PC-9 (cell line): Measurements from ENCODE around the gene RXFP3.

ENCODE experiments used
- CTCF ChIP-seq: fragments of 200-600 bp; sonication (generic); conservative IDR thresholded peaks from 2 replicates; pipeline ENCODE4 v1.6.1; 2017; ENCODE audit warnings: mixed run types, antibody characterized with exemption, mild to moderate bottlenecking, moderate library complexity
- EZH2 ChIP-seq: fragments of 200-600 bp; sonication (generic); IDR thresholded peaks from 2 replicates; pipeline ENCODE4 v1.8.0; 2017; ENCODE audit warnings: antibody characterized with exemption, low read depth

DNA sequence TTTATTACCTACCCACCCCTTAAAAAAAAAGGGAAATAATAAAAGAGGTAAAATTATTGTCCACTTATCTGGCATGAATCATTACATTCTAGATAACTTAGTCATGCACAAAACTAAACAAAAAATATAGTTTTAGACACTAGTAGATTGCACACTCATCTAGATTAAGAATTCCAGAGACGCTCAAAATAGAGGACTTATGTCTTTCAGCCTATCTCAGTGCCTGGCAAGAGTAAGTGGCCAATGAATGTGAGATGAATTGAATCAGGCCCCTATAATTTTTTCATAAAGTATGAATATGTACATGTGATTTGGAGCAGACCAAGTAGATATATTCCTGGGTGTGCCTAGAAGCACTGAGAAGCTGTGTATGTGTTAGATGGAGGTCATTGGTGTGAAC is 2.0 kb upstream of the RXFP3 start:
- TF ChIP-seq CTCF (no peak), EZH2 (no peak)
